ENCODE results near the gene PTPRG.

Gene PTPRG

DNA sequence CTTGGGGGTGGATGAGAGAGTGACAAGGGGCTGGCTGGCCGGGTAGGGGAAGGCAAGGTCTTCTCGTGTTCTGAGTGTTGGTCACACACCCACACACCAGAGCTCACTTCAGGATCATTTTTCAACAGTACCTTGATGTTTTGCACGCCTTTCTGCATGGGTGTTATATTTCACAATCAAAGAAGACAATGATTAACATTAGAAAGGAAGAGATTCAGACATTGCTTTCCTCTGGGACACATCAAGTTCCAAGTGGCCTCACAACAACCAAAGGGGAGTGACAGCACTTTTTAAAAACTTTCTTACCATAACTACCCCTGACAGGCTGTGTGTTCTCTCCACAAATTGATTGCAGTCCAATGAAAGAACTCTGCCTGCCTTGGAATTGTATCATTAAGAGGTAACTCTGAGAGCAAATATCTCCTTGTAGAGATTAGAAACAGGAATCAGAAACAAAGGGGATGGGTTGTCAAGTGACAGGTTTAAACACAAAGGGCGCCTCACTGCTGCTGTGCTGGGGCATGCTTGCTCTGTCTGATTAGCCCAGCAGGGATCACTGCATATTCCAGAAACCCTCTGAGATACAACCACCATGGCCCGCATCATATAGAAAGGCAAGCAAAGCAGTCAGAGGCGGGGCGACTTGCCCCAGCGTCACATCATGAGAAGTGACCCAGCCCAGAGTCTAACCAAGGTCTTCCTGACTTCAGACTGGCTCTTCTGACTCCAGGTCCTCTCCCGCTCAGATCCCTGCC, 581.1 kb downstream of the PTPRG start:
- DNase-seq = no peak

DNA sequence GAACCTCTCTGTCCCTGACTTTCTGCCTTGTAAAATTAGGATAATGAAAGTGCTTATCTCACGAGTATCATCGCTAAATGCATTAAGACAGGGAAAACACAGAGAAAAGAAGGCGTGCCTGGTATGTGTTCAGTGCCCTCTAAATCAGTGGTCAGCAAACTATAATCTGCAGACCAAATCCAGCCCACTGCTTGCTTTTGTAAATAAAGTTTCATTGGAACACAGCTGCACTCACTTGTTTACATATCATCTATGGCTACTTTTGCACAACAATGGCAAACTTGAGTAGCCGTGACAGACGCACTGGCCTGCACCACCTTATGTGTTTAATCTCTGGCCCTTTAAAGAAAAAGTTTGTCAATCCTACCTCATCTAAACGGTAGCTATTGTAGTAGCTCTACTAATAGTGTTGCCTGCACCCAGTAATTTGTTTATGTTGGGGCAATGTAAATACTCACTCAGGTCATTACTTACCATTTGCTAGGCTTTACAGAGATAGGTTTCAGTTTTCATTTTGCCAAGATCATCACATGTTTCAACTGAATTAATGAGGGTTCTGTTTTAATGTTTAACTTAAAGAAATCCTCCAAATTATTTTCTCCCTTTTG, 582.6 kb downstream of the PTPRG start:
- no peak for DNase-seq

DNA sequence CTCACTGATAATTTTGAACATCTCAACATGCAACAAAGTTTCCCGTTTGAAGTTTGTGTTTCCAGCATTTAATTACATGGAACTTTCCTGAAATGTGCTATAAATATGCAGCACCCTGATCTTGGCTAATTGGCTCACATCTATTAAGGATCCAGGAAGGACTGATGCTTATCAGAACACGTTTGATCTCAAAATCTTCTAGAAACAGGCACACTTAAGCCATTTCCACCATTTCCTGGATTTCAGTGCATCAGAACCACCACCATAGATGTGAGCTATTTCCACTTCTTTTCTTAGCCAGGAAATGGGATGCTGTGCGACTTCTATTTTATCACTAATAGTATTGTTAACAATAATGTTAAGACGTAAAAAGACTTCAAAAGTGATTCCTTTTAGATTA, 583.1 kb downstream of the PTPRG start:
- no peak for DNase-seq

DNA sequence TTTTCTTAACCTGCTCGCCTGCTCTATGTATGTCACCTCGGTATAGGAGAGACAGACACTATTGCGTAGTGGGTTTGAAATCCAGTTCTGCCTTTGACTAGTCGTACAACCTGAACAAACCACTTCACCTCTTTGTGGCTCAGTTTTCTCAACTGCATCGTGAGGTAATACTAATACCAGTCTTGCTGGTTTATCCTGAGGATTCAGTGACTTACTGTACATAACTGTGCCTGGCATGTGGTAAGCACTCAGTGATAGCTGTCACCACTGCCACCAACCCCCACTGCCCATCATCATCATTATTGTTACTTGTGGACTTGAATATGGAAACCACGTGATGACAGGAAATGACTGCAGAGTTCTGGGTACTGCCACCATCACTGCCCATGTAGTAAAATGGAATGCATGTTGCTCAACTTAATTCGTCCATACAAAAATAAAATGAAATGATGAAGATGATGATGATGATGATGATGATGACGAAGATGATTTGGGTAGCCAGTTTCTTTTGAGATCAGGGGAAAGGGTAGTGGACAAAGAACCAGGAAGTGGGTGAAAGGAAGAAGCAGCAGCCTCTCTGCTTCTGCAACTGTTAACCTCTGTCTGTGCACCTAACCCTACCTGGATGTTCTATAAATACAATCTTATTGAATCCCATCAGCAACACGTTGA, 583.9 kb downstream of the PTPRG start:
- DNase-seq = no peak

DNA sequence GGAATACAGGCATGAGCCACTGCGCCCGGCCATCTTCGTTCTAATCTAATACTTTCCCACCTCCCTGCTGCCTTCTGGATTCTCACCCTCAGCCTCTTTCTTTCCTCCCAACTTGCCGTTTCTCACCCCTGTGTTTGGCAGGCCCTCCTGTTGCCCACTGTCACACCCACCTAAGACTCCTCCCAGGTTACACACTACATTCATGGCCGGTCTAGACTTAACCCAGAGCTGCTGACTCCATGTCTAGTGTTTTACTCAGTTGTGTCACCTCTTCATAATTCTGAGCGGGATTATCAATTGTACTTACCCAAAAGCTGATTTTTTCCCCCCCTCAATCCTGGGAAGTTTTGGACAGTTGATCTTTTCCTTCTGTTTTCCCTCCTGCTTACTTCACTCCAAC, 588.2 kb downstream of the PTPRG start:
- DNase-seq = no peak

- DNase-seq = no peak
These were observed 588.6 kb downstream of the PTPRG start for GRCh38 chr3:62149962-62150361.

DNA sequence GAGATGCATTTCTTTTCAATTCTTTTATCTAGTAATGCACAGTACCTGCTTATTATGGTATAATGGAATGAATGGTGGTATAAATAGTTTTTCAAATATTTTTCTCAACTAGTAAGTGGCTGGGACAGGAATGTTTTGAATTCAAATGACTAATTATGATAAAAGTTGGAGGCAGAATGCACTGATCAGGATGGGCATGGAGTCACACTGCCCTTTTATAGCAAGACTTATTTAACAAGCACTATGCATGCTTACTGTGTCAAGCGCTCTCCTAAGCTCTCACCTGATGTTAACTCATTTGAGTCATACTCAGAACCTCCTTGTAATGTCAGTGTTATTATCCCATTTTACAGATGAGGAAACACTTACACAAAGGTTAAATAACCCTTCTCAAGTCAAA, 590.2 kb downstream of the PTPRG start:
- DNase-seq = no peak

GRCh38 chr3:62153231-62153630, 591.9 kb downstream of the PTPRG start:
- no peak for DNase-seq

- DNase-seq = no peak
These were observed 593.2 kb downstream of the PTPRG start for GRCh38 chr3:62154457-62155148.

DNA sequence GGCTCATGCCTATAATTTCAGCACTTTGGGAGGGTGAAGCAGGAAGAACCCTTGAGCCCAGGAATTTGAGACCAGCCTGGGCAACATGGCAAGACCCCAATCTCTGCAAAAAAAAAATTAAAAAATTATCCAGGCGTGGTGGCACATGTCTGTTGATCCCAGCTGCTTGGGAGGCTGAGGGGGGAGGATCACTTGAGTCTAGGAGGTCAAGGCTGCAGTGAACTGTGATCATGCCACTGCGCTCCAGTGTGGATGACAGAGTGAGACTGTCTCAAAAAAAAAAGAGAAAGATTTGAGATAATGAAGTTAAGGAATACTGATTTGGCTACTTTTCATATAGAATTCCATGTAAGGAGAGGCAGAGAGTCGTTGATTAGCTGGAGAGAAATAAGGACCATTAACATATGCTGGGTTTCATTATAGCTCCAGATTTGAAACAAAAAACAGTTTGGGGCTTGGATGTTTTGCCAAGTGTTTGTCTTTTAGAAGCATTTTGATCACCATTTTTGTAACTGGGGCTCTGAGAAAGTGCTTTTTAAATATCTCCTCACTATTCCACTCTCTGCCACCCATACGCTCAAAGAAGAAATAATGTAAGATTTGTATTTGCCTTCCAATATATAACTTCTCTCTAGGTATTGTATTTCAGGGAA, 597.8 kb downstream of the PTPRG start:
- DNase-seq = no peak

- DNase-seq = no peak
These were observed 598.3 kb downstream of the PTPRG start for GRCh38 chr3:62159709-62160092.

DNA sequence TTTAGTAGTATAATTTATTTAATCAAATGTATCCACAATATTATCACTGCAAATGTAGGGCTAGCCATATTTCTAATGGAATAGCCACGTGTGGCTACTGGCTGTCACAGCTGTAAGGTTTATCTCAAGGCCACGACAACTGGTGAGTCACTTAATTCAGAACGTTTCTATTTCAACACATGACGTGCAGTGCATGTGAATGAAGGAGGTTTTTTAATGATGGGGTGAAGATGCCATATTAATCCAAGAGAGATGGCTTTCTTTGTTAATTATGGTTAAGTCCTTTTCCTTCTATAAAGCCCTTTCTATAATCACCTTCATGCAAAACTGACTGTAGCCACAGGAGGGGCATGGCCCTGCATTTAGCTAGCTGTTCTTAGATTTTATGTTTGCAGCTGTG, 600.0 kb downstream of the PTPRG start:
- DNase-seq = no peak

DNA sequence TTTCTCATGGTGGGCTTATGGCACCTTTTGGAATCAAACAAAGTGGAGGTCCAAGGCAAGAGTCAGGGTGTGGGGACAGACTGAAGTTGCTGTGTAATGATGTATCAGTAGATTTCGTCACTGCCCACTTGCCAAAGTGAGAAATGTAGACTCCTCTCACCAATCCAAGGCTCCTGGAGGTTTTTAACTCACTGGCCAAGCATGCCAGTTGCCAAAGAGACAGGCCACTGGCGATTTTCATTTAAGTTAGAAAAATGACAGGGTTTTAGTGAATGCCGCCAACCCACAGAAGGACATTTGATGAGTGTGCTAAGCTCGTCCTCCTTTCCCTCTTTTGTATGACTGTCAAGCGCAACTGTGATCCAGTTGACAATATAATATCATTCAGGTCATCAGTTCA, 602.8 kb downstream of the PTPRG start:
- no peak for DNase-seq

DNA sequence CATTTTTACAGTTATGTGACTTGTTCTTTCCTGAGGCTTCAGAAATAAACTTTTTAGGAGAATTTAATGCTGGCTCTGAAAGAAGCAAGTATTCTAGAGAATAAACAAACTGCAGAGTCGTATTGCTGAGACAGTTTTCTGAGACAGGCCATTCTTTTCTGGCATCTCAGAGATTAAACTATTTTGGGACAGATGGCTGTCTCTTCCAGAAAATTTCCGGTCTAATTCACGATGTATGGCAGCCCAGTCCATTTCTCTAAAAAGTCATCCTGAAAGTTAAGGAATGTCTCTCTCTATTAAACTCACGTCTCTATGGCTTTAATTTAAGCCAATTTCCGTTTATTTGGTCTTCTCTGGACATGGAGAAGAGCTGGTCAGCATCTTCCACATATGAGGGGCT, 603.4 kb downstream of the PTPRG start:
- no peak for DNase-seq

- no peak for DNase-seq
These were observed 606.3 kb downstream of the PTPRG start for GRCh38 chr3:62167566-62168262.

DNA sequence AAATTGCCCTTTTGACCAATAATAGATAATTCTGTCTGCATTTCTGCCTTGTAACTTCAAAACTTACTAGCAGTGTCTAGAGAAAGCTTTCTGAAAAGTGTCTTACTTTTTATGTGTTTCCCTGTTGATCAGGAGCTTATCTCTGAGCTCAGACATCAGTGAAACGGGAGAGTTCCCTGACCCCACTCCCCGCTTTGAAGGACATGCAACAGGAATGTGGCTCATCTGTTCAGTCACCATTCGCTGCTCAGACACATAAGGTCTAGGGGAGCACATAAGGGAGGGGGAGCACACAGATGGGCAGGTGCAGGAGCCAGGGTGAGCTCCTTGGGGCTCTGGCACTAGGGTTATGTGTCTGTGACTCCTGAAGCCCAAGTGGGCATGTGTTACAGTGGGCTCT, 607.0 kb downstream of the PTPRG start:
- DNase-seq = no peak

DNA sequence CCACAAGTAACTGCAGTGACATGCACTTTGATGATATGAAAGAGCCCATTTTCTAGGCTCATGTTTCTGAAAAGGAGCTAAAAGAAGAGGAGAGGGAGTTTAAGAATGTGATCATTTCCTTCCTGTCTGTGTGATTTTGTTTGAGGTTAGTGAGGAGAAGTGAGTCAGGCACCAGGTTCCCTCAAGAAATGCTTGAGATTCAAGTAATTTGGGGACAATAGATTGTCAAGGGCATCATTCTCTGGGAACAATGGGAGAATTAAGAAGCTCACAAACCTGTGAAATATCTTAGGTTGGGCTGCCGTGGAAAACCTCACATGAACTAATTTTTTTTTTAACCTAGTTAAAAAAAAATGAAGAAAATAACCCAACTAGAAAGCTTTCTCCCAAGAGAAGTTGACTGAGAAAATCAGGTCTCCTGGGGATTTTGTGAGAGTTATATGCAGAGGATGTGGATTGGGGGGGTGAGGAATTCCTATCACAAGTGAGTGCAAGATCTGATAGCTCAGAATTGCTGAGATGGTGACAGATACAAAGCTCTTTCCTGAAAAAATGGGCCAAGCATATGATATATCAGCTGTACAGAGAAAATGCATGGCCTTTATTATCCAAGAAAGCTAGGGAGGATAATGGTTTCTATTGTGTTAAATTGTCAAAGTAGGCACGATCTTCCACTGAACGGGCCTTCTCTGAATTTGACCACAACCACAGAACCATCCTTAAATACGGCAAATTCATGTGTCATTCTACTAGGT, 608.7 kb downstream of the PTPRG start:
- DNase-seq = no peak

GRCh38 chr3:62171789-62172188, 610.4 kb downstream of the PTPRG start:
- no peak for DNase-seq

GRCh38 chr3:62172199-62172598, 610.8 kb downstream of the PTPRG start:
- no peak for DNase-seq

DNA sequence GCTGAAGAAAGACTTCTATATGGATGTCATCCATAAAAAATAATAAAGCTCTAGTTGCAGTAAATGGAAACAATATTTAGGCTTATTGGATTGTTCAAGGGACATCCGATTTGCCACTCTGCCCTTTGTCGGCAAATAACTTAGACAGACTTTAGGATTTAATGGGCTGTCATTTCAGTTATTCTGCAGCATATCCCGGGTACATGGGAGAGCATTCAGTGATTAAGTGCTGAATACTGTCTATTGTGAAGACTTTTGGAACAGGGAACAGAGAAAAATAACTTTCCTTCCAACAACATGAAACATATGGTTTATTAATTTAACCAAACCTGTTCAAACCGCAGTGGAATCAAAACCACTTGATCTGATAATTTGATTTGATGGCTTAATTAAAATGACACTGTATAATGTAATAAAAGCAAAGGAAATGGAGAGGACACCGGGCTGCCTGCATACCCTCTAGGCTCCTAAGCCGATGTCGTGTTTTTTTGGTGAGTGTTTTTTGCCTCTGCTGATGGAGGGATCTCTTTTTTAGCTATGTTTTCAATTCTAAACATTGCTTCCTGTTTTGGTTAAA, 612.7 kb downstream of the PTPRG start:
- no peak for DNase-seq

DNA sequence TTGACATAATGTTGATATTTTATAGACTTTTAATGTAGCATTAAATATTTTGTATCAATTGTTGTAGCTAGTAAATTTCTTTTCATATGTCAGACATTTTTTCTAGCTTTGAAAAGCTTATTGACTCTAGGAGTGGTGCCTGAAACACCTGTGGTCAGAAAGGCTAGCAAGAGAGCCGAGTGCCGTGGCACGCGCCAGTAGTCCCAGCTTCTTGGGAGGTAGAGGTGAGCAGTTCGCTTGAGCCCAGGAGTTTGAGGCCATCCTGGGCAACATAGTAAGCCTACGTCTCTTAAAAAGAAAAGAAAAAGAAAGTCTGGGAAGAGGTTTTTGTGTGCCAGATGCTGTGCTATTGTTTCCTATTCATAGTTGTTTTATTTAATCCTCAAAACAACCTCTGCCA, 613.8 kb downstream of the PTPRG start:
- DNase-seq = no peak

Measured in NCI-H187 treated with DMSO at 0.1 percent for 48 hours (cell line).